GDM1 (cell line): ENCODE results near the gene PTGDS.

Experiments used
- DNase-seq: peaks from one replicate; lab custom pipeline; 2025; lab: John Stamatoyannopoulos, UW

PTGDS gene

DNA sequence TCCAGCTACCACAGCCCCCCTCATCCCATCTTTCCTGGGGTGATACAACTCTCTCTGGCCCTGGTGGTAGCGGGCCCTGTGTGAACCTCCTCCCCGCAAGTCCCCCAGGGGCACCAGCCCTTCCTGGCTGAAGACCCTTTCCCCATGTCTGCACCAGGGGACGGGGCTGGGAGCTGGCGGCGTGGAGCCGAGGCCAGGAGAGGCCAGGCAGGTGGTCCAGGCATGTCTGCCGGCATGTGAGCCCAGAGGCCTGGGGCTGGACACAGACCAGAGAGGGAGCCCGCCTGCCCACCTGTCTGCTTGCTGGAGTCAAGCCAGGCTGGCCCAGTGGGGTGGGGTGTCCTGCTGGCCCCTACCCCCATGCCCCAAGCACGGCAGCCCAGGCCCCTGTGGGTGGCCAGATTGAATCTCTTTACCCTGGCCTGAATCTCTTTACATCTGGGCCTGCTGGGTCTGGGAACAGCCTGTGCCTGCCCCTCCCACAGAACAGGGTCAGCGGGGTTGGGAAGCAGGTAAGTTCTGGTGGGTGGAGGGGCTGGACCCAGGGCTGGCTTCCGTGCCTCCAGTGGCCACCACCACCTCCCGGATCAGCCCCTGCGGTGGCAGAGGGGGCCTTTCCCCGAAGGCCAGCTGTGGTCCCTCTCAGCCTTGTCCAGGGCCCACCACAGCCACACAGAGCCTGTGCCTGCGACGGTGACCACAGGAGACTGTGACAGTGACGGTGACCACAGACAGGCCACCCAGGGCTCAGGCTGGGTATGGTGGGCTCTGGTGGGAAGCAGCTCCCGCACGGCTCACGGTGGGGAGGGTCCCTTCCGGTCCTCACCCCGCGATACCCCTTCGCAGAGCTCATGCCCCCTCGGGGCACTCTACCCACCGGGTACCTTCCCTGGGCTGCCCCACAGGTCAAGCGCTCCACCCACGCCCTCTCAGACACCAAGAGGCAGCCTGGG is 18.1 kb upstream of the PTGDS start:
- DNase-seq, result no peak

DNA sequence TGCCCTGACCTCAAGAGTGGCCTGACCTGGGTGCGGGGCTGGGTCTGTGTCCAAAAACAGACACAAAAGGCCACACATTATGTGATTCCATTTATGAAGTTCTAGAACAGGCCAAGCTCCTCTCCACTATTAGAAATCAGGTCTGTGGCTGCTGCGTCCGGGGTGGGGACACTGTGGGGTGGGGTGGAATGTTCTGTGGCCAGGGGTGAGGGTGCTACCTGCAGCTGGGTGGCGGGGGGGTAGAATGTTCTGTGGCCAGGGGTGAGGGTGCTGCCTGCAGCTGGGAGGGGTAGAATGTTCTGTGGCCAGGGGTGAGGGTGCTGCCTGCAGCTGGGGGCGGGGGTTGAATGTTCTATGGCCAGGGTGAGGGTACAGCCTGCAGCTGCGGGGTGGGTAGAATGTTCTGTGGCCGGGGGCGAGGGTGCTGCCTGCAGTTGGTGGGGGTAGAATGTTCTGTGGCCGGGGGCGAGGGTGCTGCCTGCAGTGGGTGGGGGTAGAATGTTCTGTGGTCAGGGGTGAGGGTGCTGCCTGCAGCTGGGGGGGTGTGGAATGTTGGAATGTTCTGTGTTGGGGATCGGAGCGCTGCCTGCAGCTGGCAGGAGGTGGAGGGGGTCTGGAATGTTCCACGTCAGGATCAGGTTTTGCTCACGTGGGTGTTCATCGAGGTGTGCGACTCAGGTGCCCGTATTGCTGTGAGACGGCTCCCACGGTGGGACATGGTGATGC is 16.9 kb upstream of the PTGDS start:
- DNase-seq, result no peak

DNA sequence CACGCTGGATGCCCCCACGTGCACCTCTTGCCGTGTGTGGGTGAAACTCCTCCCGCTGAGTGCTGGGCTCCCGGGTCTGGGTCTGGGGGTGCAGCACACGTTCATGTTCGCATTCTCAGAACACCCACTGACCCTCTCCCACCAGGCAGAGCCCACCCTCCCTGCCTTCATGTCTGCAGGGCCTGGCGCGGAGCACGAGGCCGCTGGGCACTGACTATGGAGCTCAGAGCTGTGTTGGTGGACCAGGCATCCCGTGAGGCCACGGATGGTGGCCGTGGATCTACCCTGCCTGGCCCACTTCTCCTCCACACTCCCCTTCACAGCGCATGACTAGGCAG is 16.4 kb upstream of the PTGDS start:
- no peak for DNase-seq

DNA sequence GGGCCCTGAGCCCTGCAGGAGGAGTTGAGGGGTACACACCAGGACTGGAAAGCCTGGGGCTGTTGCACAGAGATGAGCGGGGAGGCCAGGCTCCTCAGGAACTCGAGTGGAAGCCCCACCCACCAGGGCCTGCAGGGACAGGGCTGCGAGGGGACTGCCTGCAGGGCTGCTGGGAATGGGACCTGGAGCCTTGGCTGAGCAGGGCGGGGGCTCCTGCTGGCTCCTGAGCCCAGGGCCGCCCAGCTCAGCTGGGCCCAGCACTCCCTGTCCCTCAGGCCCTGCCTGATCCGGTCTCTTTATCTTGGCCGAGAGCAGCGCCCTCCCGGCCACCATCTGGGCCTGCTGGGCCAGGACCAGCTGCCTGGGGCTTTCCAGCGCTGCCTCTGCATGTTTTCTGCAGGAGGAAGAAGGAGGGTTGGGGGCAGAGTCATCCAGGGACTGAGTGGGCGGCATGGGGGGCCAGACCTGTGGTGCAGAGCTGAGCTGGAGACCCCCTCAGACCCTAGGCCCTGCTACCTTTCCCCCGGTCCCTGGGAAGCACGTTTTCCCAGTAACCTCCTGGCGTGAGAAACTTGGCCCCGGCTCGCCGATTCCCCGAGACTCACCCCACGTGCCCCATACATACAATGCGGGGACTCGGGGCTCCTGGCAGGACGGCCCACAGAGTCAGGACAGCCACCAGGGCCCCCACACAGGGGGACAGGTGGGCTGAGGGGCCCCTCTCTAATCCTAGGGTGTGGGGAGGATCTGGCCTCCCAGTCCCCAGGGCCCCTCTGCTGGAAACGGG is 15.8 kb upstream of the PTGDS start:
- no peak for DNase-seq

DNA sequence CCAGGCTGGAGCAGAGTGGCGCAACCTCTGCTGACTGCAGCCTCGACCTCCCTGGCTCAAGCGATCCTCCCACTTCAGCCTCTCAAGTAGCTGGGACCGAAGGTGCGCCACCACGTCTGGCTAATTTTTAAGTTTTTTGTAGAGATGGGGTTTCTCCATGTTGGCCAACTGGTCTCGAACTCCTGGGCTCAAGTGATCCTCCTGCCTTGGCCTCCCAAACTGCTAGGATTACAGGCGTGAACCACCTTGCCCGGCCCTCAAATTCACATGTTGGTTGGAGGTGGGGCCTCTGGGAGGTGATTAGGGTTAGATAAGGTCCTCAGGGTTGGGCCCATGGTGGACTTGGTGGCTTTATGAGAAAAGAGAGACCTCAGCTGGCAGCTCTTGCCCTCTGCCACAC is 15.1 kb upstream of the PTGDS start:
- no peak for DNase-seq

DNA sequence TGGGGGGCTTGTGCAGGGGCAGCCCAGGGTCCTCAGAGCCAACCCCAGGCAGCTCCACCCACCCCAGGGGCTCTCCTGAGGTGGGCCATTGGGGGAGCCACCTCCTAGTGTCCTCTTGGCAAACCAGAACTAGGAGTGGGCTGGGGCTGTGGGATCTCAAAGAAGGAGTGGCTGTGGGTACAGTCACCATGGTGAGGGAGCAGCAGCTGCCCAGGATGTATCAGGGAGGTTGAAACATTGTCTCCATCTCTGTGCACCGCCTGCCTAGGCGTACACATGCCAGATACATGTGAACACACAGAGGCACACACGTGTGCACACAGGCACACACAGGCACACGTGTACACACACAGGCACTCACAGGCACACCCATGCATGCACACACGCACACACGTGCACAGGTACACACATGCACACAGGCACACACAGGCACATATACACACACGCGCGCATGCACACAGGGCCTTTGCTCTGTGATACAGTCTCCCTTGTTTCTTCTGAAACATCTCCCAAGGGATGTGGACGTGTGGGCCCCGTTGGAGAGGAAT is 14.5 kb upstream of the PTGDS start:
- DNase-seq, result no peak

DNA sequence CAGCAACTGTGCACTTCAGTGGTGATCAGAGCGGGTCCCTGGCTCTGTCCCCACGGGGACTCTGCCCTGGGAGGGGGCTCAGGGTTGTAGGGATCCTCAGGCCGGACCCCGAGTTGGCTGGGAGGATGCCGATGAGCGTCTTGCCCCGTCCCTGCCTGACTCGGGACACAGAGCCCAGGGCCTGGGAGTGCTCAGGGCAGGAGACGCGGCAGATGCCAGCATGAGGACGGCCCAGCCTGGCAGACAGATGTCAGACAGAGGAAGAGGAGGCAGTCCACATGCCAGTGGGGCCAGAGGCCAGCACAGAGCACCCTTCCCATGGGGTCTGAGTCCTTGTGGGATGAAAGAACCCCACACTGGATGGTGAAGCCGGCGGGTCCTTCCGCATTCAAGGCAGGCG is 14.0 kb upstream of the PTGDS start:
- DNase-seq, result no peak

DNA sequence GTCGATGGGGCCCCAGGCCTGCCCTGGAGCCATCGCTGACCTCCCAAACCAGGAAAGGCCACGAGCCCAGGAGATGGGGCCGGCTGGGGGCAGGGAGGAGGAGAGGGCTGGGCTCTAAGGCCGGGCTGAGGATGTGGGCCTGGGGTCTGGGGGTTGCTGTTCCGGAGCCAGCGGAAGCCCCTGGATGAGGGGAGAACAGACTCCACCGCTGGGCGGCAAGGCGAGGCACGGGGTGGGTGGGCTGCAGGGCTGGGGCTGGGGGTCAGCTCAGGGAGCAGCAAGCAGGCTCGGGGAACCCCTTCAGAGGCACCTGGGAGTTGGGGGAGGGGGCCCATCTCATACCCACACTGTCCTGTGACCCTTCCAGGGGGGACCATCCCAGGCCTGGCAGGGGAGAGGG is 13.6 kb upstream of the PTGDS start:
- DNase-seq, result no peak

DNA sequence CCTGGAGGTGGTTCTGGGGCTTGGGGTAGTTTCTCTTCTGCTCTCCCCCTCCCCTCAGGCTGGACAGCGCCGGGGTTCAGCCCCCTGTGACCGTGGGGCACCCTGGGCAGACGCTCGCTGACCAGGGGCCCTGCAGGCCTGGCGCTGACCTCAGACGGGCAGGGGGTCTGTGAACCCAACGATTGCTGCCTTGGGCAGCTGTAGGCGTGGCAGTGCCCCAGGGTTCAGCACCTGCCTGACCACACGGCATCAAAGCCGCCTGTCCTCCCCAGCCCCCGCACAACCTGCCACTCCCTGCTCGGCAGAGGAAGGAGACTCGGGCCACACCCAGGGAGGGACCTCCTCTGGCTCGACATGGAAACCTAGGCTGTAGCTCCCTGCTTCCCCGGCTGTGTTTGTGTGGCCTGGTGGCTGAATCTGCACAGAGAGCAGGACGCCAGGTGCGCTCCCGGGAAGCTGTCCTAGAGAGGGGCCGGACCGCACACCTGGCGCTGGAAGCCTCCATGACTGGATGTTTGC is 13.1 kb upstream of the PTGDS start:
- no peak for DNase-seq

DNA sequence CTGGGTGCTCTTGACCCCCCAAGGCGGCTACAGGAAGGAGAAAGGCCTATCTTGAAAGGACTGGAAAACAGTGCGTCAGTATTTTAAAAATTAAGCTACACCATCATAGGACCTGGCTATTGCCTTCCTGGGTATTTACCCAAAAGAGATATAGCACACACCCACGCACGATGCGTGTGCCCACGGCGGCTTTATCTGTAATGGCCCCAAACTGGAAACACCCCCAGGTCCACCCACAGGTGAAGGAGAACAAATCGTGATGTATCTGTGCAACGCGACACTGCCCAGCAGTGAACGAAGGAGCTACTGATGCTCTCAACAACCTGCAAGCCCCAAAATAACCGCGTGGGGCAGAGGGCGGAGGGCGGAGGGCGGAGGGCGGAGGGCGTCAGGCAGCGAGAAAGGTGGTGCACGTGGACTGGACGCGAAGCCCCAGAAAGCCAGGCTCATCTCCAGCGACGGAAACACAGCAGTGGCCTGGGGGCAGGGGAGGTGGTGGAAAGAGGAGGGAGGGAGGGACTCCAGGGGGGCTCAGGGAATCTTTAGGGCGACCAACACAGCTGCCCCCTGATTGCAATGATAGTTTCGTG is 12.4 kb upstream of the PTGDS start:
- no peak for DNase-seq

DNA sequence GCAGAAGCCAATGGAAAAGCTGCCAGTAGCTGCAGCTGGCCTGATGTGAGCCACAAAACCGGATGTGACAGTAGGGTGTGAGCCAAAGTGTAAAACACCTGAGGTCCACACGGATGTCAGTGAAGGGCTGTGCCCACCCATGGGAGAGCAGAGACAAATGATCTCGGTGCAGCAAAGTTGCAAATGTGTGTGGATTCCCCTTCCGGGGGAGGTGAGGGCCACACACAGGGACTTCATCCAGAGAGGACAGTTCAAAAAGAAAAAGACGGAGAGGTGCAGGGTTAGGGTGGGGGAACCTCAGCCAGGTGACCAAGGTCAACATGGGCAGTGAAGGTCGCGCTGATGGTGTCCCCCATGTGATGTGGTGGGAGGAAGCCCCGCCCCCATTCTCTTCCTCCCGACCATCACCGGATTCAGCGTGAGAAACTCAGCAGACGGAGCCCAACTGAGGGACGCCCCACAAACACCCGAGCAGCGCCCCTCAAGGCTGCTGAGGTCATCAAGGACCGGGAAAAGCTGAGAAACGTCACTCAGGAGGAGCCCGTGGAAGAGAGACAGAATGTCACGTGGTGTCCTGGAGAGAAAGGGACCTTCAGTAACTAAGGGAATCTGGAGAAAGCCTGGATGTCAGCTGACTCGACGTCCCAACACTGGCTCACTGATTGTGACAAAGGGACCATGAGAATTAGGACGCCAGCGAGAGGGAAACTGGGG is 11.4 kb upstream of the PTGDS start:
- DNase-seq, result no peak

DNA sequence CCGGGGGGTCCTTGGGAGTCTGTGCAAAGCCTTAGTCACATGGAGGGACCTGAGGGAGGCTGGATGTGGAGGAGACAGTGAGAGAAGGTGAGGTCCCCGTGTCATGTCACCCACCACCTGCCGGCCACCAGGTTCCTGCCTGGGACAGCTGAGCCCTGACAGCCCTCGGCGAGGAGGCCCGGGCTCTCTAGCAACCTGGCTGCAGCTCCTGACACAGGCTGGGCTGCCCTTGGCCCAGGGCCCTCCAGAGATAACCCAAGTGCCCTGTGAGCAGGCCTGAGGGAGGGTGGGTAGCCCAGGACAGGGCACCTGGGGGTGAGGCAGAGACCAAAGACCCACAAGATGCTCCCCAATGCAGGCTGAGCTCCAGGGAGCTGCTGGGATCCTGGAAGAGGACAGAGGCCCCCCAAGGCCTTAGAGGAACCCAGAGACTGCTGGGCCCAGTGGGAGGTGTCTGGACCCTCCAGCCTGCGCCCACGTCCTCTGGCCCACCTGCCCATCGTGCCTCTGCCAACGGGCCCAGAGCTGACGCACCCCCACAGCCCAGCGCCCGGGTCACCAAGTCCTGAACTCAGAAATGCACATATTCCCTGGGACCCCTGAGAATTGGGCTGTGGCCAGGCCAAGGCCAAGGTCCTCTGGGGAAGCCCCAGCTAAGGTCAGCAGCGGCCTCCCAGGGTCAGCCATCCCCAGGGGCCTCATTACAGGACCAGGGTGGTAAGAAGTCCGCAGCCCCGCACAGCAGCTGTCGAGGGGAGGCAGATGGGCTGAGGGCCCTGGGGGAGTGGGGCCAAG is 8.8 kb upstream of the PTGDS start:
- no peak for DNase-seq

DNA sequence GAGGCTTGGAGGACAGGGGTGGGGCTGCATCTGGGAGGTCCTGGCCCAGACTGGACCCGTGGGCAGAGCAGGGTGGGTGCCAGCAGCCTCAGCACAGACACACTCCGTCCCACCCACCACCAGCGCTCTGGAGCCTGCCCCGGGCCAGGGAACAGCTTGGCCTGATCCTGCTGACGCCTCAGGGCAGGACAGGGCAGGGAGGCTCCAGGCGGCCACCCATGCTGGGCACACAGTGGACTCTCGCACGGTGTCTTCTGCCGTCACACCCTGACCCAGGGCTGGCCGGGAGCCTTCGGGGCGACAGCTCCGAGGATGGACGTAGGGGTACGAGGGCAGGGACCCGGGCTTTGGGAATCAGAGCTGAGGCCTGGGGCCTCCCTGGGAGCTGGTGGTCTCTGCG is 8.2 kb upstream of the PTGDS start:
- DNase-seq, result no peak

DNA sequence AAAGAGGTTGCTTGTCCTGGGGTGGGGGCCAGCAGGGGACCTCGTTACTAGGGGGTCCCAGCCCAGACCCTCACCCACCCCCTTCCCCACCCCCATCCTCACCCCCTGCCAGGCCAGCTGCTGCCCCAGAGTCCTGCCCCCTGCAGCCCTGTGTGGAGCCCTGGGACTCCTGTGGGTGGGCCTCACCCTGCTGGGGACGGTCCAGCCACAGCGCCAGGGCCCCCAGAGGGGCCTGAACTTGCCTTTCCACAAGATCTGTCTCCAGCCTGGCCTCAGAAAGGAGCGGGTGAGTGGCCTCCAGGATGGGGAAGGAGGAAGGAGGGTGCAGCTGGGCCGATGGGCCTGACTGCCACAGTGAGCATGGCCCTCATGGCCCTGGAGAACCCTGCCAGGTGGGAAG is 7.5 kb upstream of the PTGDS start:
- DNase-seq, result no peak

DNA sequence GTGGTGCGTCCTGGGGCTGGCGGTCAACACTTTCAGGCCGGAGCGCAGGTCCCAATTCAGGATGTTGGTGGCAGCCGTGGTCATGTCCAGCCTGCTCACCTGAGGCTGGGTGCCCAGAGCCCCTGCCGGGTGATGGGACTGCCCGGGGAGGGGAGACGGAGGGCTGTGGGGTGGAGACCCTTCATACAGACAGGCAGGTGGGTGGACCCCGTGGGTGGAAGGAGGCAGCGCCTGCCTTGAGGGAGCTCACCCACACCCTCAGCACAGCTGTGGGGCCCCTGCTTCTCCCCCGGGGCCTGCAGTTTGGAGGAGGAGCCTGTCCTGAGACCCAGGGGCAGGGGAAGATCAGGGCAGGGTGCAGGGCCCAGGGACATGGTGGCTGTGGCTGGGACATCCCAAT is 6.9 kb upstream of the PTGDS start:
- DNase-seq, result no peak

DNA sequence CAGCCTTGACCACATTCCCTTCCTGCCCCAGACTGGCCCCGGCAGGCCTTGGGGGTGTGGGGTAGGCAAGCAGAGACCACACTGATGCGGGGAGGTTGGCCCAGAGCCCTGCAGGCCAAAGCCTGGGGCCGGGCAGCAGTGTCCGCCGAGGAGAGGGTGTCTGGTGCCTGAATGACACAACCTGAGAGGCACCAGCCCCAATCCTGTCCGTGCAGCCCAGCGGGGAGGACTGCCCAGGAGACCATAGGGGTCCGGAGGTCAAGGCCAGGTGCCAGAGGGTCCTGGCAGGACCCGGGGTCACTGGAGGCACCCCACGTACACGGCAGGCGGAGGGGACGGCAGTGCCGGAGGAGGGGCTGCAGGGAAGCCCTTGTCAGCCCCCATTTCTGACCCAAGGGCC is 5.6 kb upstream of the PTGDS start:
- no peak for DNase-seq

DNA sequence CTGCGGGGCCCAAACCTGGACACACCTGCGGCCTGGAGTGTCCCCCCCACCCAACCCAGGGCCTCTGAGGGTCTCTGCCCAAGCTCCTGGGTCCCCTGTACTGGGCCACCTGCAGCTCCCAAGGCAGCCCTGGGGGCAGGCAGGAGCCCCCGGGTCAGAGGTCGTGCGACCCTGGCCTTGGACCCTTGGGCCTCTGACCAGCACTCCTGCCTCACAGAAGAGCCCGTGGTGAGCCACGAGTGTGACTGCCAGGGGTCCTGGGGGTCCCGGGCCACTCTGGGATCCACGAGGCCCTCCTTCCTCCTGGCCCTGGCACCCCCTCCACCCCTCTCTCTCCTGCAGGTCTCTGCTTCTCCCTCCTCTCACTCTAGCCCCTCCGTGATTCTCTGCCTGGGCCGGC is 5.0 kb upstream of the PTGDS start:
- DNase-seq, result no peak

DNA sequence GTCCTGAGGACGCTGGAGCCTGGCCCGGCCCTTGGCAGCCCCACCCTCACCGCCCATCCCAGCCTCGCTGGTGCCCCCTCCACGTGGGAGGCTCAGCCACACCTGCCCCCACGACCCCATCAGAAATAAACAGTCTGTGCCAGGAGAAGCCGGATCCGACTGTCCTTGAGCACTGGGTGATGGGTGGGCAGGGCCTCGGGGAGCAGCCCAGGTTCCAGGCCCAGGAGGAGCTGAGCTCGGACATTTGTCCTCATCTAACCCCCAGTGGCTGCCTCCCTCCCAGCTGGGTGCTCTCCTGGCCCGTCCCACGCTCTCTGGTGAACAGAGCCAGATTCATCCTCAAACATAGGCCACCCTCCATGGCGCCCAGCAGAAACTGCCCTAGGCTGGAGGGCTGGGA is 4.6 kb upstream of the PTGDS start:
- no peak for DNase-seq

DNA sequence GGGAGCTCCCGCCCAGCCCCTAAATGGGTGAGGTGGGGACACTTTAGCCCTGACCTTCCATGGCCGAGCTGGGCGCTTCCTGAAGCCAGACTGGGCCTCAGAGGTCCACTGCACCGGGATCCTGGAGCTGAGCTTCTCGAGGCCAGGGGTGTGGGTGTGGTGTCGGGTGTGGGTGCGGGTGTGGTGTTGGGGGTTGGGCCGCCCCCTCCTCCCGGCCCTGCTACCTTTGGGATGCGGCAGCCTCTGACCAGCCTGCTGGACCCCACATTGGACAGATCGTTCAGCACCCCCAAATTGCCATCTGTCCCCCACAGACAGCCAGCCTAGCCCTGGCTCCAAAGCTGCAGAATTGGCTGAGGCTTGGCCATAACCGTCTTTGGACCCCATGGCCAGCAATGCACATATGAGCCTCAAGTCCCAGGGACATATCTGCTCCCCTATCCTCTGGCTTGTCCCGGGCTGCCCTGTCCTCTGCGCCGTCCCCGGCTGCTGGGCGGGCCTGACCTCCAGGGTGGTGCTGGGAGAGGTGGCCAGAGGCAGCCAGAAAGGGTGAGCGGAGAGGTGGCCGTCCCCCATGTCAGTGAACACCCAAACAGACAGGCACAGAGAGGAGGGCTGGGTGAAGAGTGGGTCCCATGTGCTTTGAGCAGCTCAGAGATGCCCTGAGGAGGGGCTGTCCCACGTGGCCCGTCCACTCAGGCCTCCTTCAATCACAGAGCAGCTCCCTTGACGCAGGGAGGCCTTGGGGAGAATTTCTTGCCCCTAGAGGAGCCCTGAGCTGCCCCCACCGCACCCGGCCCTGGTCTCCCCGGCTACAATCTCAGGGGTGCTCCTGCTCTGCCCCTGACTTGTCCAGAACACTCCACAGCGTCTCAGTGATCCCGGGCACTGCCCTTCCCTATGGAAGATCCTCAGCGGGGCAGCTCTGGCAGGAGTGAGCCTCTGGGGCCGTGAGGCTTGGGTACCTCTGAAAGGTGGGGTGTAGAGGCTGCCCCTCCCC is 3.4 kb upstream of the PTGDS start:
- no peak for DNase-seq
